Iris pigment epithelial cell (primary cell): ENCODE data around the gene CCN6.
"Not testable (repeated sequence)": the region's sequence is repeated elsewhere in the genome, so short reads cannot be mapped to it uniquely, and the experiment has no call there.

Experiments
- DNase-seq: peaks from one replicate; pipeline ENCODE4 v3.0.0-alpha.2; 2011; ENCODE audit warnings: low read depth

The CCN6 gene

GRCh38 chr6:112030206-112030960 lies 23.5 kb upstream of the CCN6 start:
- no peak for DNase-seq

GRCh38 chr6:112030961-112031660 lies 22.8 kb upstream of the CCN6 start:
- no peak for DNase-seq

- no peak for DNase-seq
Measured at GRCh38 chr6:112031960-112032359, 21.9 kb upstream of the CCN6 start.

GRCh38 chr6:112032728-112033127 lies 21.2 kb upstream of the CCN6 start:
- DNase-seq, result no peak

- DNase-seq, result no peak
Measured at GRCh38 chr6:112033791-112034615, 19.9 kb upstream of the CCN6 start.

- no peak for DNase-seq
Measured at GRCh38 chr6:112034616-112034995, 19.3 kb upstream of the CCN6 start.

- no peak for DNase-seq
Measured at GRCh38 chr6:112036088-112036637, 17.7 kb upstream of the CCN6 start.

GRCh38 chr6:112037783-112038216 lies 16.1 kb upstream of the CCN6 start:
- DNase-seq, result peak; percentile 93

- no peak for DNase-seq
Measured at GRCh38 chr6:112038268-112038667, 15.6 kb upstream of the CCN6 start.

GRCh38 chr6:112038756-112039430 lies 15.0 kb upstream of the CCN6 start:
- no peak for DNase-seq

- DNase-seq, result no peak
Measured at GRCh38 chr6:112039431-112039770, 14.5 kb upstream of the CCN6 start.

GRCh38 chr6:112040956-112041355 lies 12.9 kb upstream of the CCN6 start:
- DNase-seq, result no peak

GRCh38 chr6:112041535-112041934 lies 12.4 kb upstream of the CCN6 start:
- no peak for DNase-seq

- DNase-seq, result peak; percentile 92
Measured at GRCh38 chr6:112043032-112044007, 10.6 kb upstream of the CCN6 start.

GRCh38 chr6:112044196-112044595 lies 9.7 kb upstream of the CCN6 start:
- DNase-seq, result no peak

- peak; percentile 94 for DNase-seq
Measured at GRCh38 chr6:112044856-112045255, 9.0 kb upstream of the CCN6 start.

- DNase-seq, result not testable (repeated sequence)
Measured at GRCh38 chr6:112047523-112047922, 6.4 kb upstream of the CCN6 start.

GRCh38 chr6:112049026-112049799 lies 4.7 kb upstream of the CCN6 start:
- DNase-seq, result peak; percentile 34

GRCh38 chr6:112049996-112050395 lies 3.9 kb upstream of the CCN6 start:
- DNase-seq, result no peak

GRCh38 chr6:112050429-112050828 lies 3.5 kb upstream of the CCN6 start:
- DNase-seq, result no peak
